A549 (cell line): Measurements from ENCODE around the gene GRK5. TPM values are rescaled to one million over a fixed set of nuclear protein-coding genes. Genes with fewer than 3 reads are reported as not detected.

Experiments
- ATAC-seq, 2 experiments: fragments of 200-7000 bp in 1 of 2; fragments of >200 bp in 1 of 2; cut with Nextera tagmentation in 1 of 2; cut with Tn5 transposase in 1 of 2; 3 replicates each; pipeline versions ENCODE4 v1.8.0 to v1.9.1; 2018 to 2020; ENCODE audit warnings: mild to moderate bottlenecking in 1 of 2, moderate library complexity in 1 of 2
- CTCF ChIA-PET: fragments of 300-600 bp; sonication (Branson Sonifier 250); formaldehyde crosslinking; extraction: SDS; loops from one replicate; lab custom pipeline; 2021; ENCODE audit warnings: antibody characterized with exemption, inconsistent platforms; lab: Yijun Ruan, JAX
- POLR2A ChIA-PET: fragments of 350-600 bp; formaldehyde crosslinking; extraction: SDS; loops from one replicate; lab custom pipeline; 2021; ENCODE audit warnings: antibody characterized with exemption, inconsistent platforms; lab: Yijun Ruan, JAX
- DNase-seq, 2 experiments: peaks; one replicate each; pipeline versions ENCODE4 v3.0.0 to v3.0.0-alpha.2; 2011 to 2016; ENCODE audit warnings: low read depth in 1 of 2, low spot score in 1 of 2
- FAIRE-seq: peaks from 2 replicates; lab custom pipeline; 2011; peaks lifted over from hg19 to GRCh38; lab: Jason Lieb, UNC
- H3K27ac ChIP-seq, 2 experiments: fragments of >200 bp; sonication (Bioruptor Twin); formaldehyde crosslinking; 3 replicates each; pipeline ENCODE4 v1.5.1; 2016 to 2017
- H3K4me1 ChIP-seq: fragments of >200 bp; sonication (Bioruptor Twin); formaldehyde crosslinking; 3 replicates; pipeline ENCODE4 v1.6.1; 2016
- H3K4me2 ChIP-seq: fragments of >200 bp; sonication (Bioruptor Twin); formaldehyde crosslinking; 3 replicates; pipeline ENCODE4 v1.6.1; 2016
- H3K4me3 ChIP-seq: fragments of >200 bp; sonication (Bioruptor Twin); formaldehyde crosslinking; 3 replicates; pipeline ENCODE4 v1.5.1; 2016
- H3K9me3 ChIP-seq: fragments of >200 bp; sonication (Bioruptor Twin); formaldehyde crosslinking; 3 replicates; pipeline ENCODE4 v1.6.1; 2016
- CHD2 ChIP-seq: fragments of 150-350 bp; IDR thresholded peaks from 2 replicates; pipeline ENCODE4 v1.6.1; 2014; ENCODE audit warnings: low read length; ENCODE audit not compliant: partially characterized antibody
- EP300 ChIP-seq, 2 experiments: fragments of >200 bp; sonication (Bioruptor Twin); formaldehyde crosslinking; IDR thresholded peaks; 2 replicates in 1 of 2; 3 replicates in 1 of 2; pipeline ENCODE4 v1.6.1; 2016 to 2017
- FOSB ChIP-seq: fragments of 250-450 bp; sonication (Bioruptor Pico); IDR thresholded peaks from 2 replicates; pipeline ENCODE4 v1.5.0; 2020; ENCODE audit warnings: mild to moderate bottlenecking, moderate library complexity
- FOSL2 ChIP-seq, 2 experiments: fragments of 450-650 bp in 1 of 2; fragments of >200 bp in 1 of 2; sonication (Bioruptor Twin) in 1 of 2; formaldehyde crosslinking; IDR thresholded peaks; 2 replicates each; pipeline versions ENCODE4 v1.5.0 to v1.6.1; 2016 to 2020; ENCODE audit warnings: mild to moderate bottlenecking in 1 of 2, moderate library complexity in 1 of 2
- FOXS1 ChIP-seq: fragments of 250-450 bp; sonication (Bioruptor Pico); IDR thresholded peaks from 2 replicates; pipeline ENCODE4 v1.5.0; 2020; ENCODE audit warnings: mild to moderate bottlenecking, moderate library complexity
- HEYL ChIP-seq: fragments of 250-450 bp; sonication (Bioruptor Pico); IDR thresholded peaks from 2 replicates; pipeline ENCODE4 v1.8.0; 2021; ENCODE audit warnings: mild to moderate bottlenecking, moderate library complexity
- HOXA7 ChIP-seq: fragments of 250-450 bp; sonication (Bioruptor Pico); IDR thresholded peaks from 2 replicates; pipeline ENCODE4 v1.5.0; 2020; ENCODE audit warnings: mild to moderate bottlenecking, moderate library complexity
- JUN ChIP-seq, 2 experiments: fragments of >200 bp; sonication (Bioruptor Twin); formaldehyde crosslinking; IDR thresholded peaks; 2 replicates in 1 of 2; 3 replicates in 1 of 2; pipeline ENCODE4 v1.6.1; 2016 to 2017
- JUNB ChIP-seq: fragments of >200 bp; sonication (Bioruptor Twin); formaldehyde crosslinking; IDR thresholded peaks from 2 replicates; pipeline ENCODE4 v1.6.1; 2016
- MAFK ChIP-seq: fragments of 450-650 bp; IDR thresholded peaks from 2 replicates; pipeline ENCODE4 v1.6.1; 2014; ENCODE audit not compliant: partially characterized antibody
- NFE2L2 ChIP-seq: fragments of 150-350 bp; conservative IDR thresholded peaks from 2 replicates; pipeline ENCODE4 v1.6.1; 2014; ENCODE audit warnings: low read length
- NPAS2 ChIP-seq: fragments of 250-450 bp; sonication (Bioruptor Pico); IDR thresholded peaks from 2 replicates; pipeline ENCODE4 v1.8.0; 2022; ENCODE audit warnings: mild to moderate bottlenecking, moderate library complexity, borderline replicate concordance
- POLR2A ChIP-seq: IDR thresholded peaks from 2 replicates; pipeline ENCODE4 v1.6.1; 2012; ENCODE audit warnings: mild to moderate bottlenecking, low read length
- RCOR1 ChIP-seq: fragments of 150-350 bp; IDR thresholded peaks from 2 replicates; pipeline ENCODE4 v1.6.1; 2014; ENCODE audit warnings: antibody characterized with exemption, low read length, low read depth
- REST ChIP-seq: fragments of 200-600 bp; sonication (generic); IDR thresholded peaks from 2 replicates; pipeline ENCODE4 v1.6.1; 2016; ENCODE audit warnings: antibody characterized with exemption, mild to moderate bottlenecking, moderate library complexity
- RNF2 ChIP-seq: fragments of 200-600 bp; sonication (generic); IDR thresholded peaks from 2 replicates; pipeline ENCODE4 v1.6.1; 2016; ENCODE audit warnings: low read depth, mild to moderate bottlenecking, antibody characterized with exemption, moderate library complexity, borderline replicate concordance
- WGBS: methylation state at CpG from one replicate; pipeline ENCODE4 v1.1.6; 2017; ENCODE audit errors: missing lambda C conversion rate; 5-methylcytosine and 5-hydroxymethylcytosine counted together
- polyA plus RNA-seq, 4 experiments: library from polyadenylated mRNA; depleted of rRNA in 3 of 4; stranded (reverse); fragments of >200 nt; fragmentation: RNase III in 1 of 4; extraction: RNeasy Plus Mini Kit Qiagen cat#74134 plus additional on column Dnase treatment in 1 of 4; gene quantifications; 2 replicates in 3 of 4; 3 replicates in 1 of 4; pipeline ENCODE4 v1.2.3, GENCODE V29; 2011 to 2017
- TF ChIP-seq, protein P1 (sequence below): fragments of 150-350 bp; IDR thresholded peaks from 2 replicates; pipeline ENCODE4 v1.6.1; 2014; ENCODE audit warnings: low read depth, mild to moderate bottlenecking, low read length
- TF ChIP-seq, protein P2 (sequence below): fragments of 250-450 bp; sonication (Bioruptor Pico); IDR thresholded peaks from 2 replicates; pipeline ENCODE4 v1.5.0; 2020; ENCODE audit warnings: low read depth, mild to moderate bottlenecking, moderate library complexity

Gene GRK5
- polyA plus RNA-seq, 2 of the 4 experiments (the other 2 are of a cell fraction), result 5.0 to 7.9 TPM

- no peaks in the 10 kb centered on the region for H3K9me3 ChIP-seq
- ChIA-PET CTCF (interaction anchor here (0.6 to 6.3 kb wide), 9 partner anchors 17 to 314 kb away, joined by 3 to 37 read pairs (median 3); partner anchors contain the start of gene GRK5), POLR2A (no interaction called here)
- FAIRE-seq (no peak), DNase-seq (no peak), ATAC-seq (no peak)
- H3K4me1 ChIP-seq, result no peaks in the 10 kb centered on the region
- TF ChIP-seq POLR2A (no peak), JUN (IDR thresholded peaks at IDR 0.05) (no peak), JUNB (no peak), HEYL (CRISPR knock-in tag) (no peak), EP300 (IDR thresholded peaks at IDR 0.05) (no peak), FOXS1 (no peak)
- TF ChIP-seq, protein P1, sequence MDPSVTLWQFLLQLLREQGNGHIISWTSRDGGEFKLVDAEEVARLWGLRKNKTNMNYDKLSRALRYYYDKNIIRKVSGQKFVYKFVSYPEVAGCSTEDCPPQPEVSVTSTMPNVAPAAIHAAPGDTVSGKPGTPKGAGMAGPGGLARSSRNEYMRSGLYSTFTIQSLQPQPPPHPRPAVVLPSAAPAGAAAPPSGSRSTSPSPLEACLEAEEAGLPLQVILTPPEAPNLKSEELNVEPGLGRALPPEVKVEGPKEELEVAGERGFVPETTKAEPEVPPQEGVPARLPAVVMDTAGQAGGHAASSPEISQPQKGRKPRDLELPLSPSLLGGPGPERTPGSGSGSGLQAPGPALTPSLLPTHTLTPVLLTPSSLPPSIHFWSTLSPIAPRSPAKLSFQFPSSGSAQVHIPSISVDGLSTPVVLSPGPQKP, result no peak
- no peak overlapping the region for H3K4me2 ChIP-seq
- no peak overlapping the region for H3K4me3 ChIP-seq
- 76% methylated on average over 5 of the region's 5 CpGs for WGBS
- no peak overlapping the region; a peak in 1 of 6 replicates for H3K27ac ChIP-seq
Observed at GRCh38 chr10:119439922-119440321, 232.6 kb downstream of the GRK5 start.

DNA sequence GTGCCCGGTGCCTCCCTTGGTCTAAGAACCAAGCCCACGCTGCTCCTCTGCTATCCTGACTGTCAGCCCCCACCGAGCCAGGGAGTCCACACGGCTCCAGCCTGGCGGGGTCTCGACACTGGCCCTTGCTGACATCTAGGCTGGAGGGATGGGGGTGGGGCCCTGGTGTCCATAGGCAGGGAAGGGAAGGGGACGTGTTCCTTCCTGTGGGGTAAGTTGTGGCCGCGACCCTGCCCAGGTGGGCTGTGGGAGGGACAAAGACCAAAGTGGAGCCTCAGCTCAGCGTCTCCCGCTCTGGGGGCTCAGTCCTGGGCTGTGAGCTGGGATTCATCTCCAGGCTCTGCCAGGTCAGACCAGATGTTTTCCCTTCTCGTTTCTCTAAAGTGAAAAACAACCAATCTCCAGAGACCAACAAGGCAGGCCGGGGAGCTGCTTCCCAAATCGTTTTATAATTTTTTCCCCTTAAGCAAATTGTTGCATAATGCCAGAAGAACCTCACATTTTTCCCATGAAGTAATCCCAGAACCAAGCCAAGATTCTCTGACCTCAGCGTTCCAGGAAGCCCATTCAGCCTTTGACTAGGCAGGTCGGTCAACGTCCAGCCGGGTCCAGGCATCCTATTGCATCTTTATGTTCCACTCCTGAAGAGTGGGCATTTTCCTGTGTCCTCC lies 233.9 kb downstream of the GRK5 start:
- no peak overlapping the region for H3K4me3 ChIP-seq
- FAIRE-seq (no peak), ATAC-seq (no peak), DNase-seq (no peak)
- no peak overlapping the region for H3K27ac ChIP-seq
- TF ChIP-seq HOXA7 (CRISPR knock-in tag) (no peak), POLR2A (no peak), RNF2 (no peak), MAFK (no peak), NFE2L2 (no peak), NPAS2 (CRISPR knock-in tag) (no peak), REST (no peak), CHD2 (no peak), FOSB (CRISPR knock-in tag) (no peak), FOSL2 (IDR thresholded peaks at IDR 0.05) (no peak), FOSL2 (CRISPR knock-in tag; IDR thresholded peaks at IDR 0.05) (no peak), RCOR1 (no peak)
- TF ChIP-seq, protein P2, sequence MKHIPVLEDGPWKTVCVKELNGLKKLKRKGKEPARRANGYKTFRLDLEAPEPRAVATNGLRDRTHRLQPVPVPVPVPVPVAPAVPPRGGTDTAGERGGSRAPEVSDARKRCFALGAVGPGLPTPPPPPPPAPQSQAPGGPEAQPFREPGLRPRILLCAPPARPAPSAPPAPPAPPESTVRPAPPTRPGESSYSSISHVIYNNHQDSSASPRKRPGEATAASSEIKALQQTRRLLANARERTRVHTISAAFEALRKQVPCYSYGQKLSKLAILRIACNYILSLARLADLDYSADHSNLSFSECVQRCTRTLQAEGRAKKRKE (CRISPR knock-in tag), result no peak
- H3K9me3 ChIP-seq, result no peaks in the 10 kb centered on the region
- WGBS, result 83% methylated on average over 14 of the region's 18 CpGs
- POLR2A ChIA-PET, result no interaction called here
- H3K4me2 ChIP-seq, result no peak overlapping the region
- no peaks in the 10 kb centered on the region for H3K4me1 ChIP-seq
- CTCF ChIA-PET, result interaction anchor here (1.1 to 6.3 kb wide), 5 partner anchors 9 to 273 kb away, joined by 3 to 37 read pairs (median 5); partner anchors contain the start of gene GRK5
